ENCODE results near the gene PLEKHO2. TPM values are rescaled to one million over a fixed set of nuclear protein-coding genes. Genes with fewer than 3 reads are reported as not detected.
A peak's percentile ranks its signal among the peaks of the same experiment; 100 is the strongest.

Gene PLEKHO2
- total and polyA plus RNA-seq, 10 of the 15 experiments (the other 5 are each of a cell fraction or from before 2014, with no cell fraction given) = 1.4 to 25.6 (median 20.5) TPM

GRCh38 chr15:64894395-64895056, 52.8 kb downstream of the PLEKHO2 start (continued):
- no peak for TF ChIP-seq IKZF1 (conservative IDR thresholded peaks at IDR 0.05)
- TF ChIP-seq HDGF (IDR thresholded peaks at IDR 0.05) = peak; percentile 92
- peak; percentile 38; the same call in 1 of the 2 replicates for TF ChIP-seq NFYB (IDR thresholded peaks at IDR 0.05; ENCODE audit: insufficient read depth, low read depth, low read length)
- TF ChIP-seq CBX3 (IDR thresholded peaks at IDR 0.05; ENCODE audit: borderline replicate concordance, low read depth) = no peak
- peak; percentile 12; the same call in 1 of the 2 replicates for TF ChIP-seq MLLT1 (IDR thresholded peaks at IDR 0.05)
- TF ChIP-seq RCOR1 (conservative IDR thresholded peaks at IDR 0.05; ENCODE audit: low read depth, low read length) = no peak
- TF ChIP-seq SMAD5 (IDR thresholded peaks at IDR 0.05; ENCODE audit: low read depth) = peak; percentile 62
- no peak for TF ChIP-seq CTCF (IDR thresholded peaks at IDR 0.05 in 2 of 3, conservative IDR thresholded peaks at IDR 0.05 in 1 of 3; ENCODE audit: control insufficient read depth in 2 of 3, extremely low read depth in 1 of 3, insufficient read depth in 1 of 3, low read depth in 3 of 3, low read length in 3 of 3)
- TF ChIP-seq NRF1 (conservative IDR thresholded peaks at IDR 0.05; ENCODE audit: low read depth, low read length) = 0 out of 2 replicates have a peak, but pooled peaks have one; percentile 12
- TF ChIP-seq FOS (IDR thresholded peaks at IDR 0.05; ENCODE audit: borderline replicate concordance, extremely low read depth, insufficient read length) = no peak
- peak; percentile 2 to 26; a peak in 1 of 4 replicates for TF ChIP-seq BHLHE40 (IDR thresholded peaks at IDR 0.05; ENCODE audit: borderline replicate concordance in 1 of 2, low read depth in 2 of 2, low read length in 1 of 2)
- TF ChIP-seq, protein P1, sequence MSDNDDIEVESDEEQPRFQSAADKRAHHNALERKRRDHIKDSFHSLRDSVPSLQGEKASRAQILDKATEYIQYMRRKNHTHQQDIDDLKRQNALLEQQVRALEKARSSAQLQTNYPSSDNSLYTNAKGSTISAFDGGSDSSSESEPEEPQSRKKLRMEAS (IDR thresholded peaks at IDR 0.05; ENCODE audit: low read depth, low read length) = peak; percentile 52; the same call in 1 of the 2 replicates
